DMS79 (cell line): Measurements from ENCODE around the gene LRRTM2.

Experiments
- DNase-seq: peaks from one replicate; lab custom pipeline; 2025; lab: John Stamatoyannopoulos, UW

Gene LRRTM2

DNA sequence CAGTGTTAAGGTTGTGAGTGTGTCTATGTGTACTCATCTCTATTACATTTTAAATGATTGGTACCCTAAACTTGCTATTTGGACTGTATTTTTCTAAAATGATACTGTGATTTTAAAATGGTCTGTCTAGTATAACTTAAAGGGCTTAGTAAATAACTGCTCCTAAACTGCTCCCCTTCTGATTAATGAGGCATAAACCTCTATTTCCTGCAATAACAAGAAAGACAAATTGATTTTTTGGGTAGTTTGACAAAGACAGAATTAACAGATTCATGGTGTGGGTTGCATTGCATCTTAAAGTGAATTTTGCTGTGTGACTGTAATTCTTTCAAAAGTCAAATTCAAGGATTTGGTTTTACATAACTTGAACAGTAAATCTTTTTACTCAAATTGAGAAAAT lies 8.1 kb upstream of the LRRTM2 start:
- no peak for DNase-seq

DNA sequence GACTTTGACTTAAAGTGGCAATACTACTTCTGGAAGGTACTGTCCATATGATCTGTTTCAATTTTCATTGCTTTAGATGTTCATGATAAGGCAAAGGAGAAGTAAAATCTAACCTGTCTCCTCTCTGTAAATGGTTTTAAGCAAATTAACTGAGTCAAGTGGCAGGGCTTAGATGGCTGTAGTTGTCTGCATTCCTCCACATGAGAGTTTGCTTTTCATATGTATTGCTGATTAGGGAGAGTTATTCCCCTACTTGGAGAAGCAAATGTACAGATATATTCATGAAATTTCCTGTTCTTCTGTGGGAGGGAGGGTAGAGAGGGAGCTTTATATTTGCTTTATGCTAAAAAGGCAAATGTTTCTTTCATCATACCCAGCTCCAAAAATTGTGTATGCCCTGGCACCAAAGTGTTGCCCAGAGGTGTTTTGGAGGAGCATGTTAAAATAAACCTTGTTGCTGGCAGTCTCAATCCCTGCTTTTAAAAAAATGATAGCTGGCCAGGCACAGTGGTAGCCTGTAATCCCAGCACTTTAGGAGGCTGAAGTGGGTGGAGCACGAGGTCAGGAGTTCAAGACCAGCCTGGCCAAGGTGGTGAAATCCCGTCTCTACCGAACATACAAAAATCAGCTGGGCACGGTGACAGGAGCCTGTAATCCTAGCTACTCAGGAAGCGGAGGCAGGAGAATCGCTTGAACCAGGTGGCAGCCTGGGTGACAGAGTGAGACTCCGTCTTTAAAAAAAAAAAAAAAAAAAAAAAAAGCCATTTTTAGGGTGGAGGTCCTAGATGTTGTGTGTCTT lies 3.5 kb upstream of the LRRTM2 start:
- DNase-seq, result no peak

DNA sequence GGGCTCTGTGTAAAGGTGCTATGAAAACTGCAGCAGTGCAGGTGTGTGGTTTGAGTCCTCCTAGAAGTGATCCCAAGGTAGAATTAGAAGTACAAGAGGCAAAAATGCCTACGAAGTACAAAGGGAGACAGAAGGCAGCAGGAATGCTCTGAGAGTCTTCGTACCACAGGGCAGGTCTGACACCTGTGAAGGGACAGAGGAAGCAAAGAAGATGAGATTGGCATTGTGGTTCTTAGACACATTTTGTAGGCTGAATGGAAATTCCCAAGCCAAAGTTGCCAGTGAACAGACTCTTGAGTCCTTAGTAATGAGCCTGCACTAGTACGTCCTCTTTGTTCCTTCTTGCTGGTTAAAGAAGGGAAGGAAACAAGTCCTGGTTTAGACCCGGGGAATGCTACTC lies 1.7 kb upstream of the LRRTM2 start:
- no peak for DNase-seq

DNA sequence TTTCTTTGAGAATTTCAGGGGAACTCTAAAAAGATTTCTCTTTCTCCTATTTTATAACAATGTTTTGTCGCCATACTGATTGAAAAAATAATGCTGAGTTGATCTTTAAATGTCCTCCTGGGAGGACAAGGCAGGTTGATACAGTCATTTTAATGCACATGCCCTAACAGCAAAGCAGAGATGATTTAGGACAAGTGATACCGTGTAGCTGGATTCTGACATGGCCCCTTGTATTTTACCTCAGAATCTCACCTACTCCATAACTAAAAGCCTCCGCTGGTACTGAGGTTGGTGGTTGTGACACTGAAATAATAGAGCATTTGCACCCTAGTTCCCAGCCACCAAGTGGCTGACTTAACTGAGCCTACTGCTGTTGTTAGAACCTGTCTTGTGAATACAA lies 811 bp upstream of the LRRTM2 start:
- no peak for DNase-seq

DNA sequence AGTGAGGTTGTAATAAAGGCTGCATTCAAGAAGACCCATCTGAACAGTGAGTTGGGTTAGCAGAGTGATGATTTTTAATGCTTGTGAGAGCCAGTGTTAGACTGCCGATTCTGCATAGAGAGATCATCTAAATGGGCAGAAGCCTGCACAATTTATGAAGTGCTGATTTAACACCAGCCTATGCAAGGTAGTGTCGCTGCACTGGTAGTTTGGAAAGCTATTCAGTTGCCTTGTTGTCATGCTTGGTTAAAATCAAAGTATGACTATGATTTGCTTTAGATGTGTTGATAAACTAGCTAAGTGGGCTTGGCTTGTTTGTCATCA lies 379 bp upstream of the LRRTM2 start:
- DNase-seq, result peak; percentile 17

DNA sequence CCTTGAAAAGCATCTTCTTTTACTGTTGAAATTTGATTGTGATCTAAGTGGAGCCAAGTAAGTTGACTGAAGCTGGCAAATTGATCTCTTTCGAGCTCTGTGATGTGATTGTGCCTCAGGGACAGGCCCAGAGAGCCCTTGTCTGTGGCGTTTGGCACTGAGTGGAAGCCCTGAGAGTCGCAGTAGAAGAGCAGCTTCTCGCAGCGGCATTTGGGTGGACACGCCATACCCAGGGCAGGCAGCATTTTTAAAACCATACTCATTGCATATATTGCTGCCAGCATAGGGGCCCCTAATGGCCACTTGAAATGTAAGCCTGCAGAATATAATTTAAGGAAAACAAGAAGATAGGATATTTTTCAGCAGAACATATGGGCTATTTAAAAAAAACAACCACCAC lies 894 bp downstream of the LRRTM2 start:
- no peak for DNase-seq

DNA sequence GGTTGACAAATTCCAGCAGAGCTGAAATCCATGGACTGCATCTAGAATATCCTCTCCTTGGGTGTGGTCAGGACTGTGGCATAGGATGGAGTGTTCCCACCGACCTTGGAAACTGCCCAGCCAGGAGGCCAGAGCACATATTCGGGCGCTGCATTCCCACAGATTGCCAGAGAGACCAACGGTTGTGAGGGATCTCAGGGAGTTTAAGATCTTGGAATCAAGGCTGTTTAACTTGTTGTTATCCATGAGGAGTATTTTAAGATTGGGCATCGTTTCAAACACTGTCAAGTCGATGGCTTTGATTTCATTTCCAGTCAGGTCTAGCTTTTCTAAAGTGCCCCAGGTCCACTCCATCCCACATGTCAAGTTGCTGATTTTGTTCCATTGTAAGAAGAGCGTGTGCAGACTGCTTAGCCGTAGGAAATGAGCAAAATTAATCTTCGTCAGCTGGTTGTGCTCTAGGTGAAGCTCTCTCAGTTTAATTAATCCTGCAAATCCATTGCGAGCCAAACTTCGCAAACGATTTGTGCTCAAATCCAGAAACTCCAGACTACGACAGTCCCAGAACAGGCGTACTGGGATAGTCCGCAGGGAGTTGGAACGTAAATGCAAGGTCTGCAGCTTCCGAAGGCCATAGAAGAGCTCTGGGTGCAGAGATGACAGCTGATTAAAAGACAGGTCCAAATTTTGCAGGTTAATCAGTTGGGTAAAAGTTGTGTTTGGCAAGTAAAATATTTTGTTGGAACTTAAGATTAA lies 1.5 kb downstream of the LRRTM2 start:
- DNase-seq, result no peak

DNA sequence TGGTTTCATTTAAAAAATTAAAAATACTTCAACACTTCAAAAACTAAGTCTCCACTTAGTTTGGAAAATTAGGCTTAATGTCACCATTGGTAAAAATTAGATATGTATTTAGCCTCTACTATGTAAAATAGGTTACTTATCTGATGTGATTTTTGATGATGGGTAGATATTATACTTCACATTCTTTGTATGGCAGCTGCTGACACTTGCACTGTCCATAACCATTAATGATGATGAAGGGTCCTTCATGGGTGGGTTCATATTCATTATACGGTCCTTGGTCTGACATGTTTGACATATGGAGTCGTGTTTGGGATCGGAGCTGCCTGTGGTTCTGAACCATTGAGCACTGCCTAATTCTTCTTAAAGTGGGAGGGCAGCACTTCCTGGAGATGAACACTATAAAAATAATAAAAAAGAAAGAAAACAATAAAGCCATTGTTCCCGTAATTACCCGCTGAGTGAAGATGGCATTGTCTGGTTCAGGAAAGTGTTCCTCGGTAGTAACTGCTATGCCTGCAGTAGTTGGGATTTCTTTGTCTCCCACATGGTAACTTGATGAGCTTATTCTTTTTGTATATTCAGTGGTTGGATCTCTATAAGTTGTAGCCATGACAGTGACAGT lies 2.2 kb downstream of the LRRTM2 start:
- DNase-seq, result no peak

DNA sequence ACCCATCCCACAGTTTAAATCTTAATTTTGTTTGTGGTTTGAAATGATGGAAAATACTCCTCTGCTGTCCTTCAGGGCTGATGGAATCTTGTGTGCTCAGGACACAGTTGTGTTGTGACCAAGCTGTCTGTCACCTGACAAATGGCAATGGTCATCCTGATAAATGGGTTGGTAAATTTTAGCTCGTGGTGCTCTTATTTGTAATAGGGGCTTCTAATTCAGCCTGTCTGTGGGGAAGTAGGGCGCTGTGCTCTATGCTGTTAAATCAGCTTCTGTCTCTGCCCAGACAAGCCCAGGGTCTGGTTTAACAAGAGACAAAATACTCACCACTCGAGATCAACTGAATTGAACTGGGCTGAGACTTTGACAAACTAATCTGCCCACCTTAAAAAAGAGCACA lies 4.5 kb downstream of the LRRTM2 start:
- no peak for DNase-seq

DNA sequence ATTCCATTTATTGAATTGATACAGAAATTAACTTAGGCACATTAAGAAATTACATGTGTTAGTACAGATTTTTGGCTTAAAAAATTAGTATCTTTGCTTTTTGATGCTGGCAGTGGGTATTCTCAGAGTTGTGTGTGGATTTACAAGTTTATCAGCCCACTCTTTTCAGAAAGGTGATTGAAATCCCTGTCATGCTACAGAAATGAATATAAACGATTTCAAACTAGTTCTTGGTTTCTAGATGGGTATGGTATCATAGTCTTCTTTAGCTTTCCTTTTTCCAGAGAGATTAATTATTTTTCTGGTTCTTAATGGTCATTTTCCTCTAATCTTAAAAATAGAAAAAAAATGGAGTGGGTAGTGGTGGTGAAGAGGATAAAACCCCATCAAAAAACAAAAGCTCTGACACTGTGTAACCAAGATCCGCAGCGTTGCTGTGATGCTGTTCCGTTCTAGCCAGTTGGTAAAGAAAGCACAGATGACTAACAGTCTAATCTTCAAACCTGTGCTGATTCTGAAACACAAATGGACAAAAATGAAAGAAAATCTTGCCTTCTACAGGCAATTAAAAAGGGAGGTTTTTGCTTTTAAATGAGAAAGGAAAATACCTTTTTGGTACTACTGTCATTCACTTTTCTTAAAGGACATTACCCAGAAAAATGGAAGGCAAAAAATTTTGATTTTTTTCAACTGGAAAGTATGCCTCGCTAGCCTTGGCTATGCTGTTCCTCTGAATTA lies 5.2 kb downstream of the LRRTM2 start:
- DNase-seq, result no peak

DNA sequence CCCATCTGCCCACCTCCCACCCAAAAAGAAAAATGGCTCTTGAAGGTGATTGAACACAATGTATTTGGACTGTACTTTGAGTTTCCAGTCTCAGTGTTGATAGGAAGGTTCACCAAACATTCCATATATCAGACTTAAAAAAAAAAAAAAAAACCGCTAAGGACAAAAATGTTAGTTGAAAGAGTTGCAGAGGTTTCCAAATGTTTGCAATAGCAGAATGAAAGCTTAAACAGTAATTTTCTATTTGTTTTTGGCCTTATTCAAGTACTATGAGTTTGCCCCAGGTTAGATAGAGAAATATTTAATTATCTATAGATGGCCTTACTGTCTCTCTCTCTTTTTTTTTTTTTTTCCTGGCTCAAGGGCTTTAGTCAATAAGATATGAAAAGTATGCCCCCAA lies 6.1 kb downstream of the LRRTM2 start:
- DNase-seq, result no peak

DNA sequence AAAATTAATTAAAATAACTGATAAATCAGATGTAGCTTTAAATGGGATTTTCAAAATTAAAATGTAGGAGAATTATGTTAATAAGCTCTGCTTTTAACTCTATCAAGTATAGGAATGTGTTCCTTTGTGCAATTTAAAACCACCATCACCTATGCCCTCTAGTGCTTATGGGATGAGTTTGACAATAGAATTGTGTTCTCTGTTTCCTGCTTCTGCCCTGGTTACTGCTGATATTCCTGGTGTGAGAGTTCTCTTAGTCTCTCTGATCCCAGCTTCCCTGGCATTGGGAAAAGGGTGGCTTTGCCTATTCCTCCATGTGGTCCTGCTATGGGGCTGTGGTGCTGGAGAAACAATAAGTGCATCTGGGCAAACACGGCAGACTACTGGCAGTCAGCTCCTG lies 8.1 kb downstream of the LRRTM2 start:
- no peak for DNase-seq

DNA sequence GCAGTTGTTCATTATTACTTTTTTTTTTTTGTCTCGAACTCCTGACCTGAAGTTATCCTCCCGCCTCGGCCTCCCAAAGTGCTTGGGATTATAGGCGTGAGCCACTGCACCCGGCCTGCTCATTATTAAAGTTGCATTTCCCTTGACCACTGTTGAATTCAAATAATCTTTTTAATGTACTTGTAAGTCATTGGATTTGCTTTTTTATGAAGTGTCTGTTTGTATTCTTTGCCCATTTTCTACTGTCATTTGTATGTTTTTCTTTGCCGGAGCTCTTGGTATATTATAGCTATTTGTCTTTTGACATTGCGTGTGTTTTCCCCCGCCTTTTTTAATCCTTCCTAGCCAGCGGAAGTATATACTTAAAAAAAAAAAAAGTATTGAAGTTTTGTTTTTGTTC lies 22.0 kb downstream of the LRRTM2 start:
- DNase-seq, result no peak

DNA sequence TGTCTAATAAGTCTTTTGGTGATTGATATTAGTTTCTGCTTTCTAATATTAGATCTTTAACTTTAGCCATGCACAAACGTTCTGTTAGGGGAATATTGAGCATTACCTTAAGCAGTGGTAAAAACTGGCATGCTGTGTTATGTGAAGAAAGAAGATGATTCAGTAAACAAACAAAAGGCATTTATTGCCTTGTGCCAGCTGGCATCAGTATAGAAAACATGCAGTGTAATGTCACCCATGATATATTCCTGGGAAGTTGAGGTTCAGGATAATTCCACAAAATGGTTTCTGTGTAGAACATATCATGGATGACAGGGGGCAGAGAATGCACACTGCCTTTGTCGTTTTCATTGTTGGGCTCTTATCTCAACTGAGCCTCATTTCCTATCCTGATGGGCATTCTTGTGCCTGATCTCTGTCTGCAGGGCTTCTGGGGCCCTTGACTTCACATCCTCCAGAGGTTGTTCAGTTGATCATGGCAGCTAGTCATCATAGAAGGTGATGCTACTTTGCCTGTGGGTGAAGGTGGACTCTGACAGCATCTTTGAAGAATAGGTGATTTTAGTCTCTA lies 24.2 kb downstream of the LRRTM2 start:
- DNase-seq, result no peak

DNA sequence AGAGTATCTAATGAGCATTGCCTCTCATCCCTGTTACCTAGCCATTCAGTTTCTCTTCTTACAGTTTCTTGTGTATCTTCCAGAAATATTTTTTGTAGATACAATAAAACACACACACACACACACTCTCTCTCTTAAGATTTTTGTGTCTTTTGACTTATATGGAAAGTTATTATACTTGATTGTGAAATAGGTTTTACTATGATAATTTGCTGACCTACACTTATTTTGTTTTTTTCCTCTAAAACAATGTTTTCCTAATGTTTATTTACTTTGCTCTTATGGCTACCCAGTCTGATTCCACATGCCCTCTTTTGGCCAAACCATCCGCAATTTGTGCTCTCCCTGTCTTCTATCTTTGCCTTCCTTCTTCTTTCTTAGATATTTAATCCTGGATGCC lies 25.3 kb downstream of the LRRTM2 start:
- no peak for DNase-seq

DNA sequence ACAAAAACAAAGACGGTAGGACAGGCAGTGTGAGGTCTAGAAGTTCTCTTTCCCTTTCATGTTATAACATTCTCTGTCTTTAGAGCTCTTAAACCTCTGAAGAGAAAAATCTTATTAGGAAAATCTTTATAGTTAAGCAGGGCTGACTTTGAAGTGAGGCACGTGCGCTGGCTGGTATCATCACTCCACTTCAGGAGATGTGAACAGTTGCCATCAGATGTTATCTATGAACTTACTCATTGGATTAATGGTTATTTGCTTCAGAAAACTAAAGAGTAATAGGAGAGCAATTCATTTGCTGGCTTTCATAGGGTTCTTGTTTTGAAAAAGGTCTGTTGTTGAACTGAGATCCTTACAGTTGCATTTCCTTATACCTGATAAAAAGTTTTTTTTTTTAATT lies 25.7 kb downstream of the LRRTM2 start:
- no peak for DNase-seq

DNA sequence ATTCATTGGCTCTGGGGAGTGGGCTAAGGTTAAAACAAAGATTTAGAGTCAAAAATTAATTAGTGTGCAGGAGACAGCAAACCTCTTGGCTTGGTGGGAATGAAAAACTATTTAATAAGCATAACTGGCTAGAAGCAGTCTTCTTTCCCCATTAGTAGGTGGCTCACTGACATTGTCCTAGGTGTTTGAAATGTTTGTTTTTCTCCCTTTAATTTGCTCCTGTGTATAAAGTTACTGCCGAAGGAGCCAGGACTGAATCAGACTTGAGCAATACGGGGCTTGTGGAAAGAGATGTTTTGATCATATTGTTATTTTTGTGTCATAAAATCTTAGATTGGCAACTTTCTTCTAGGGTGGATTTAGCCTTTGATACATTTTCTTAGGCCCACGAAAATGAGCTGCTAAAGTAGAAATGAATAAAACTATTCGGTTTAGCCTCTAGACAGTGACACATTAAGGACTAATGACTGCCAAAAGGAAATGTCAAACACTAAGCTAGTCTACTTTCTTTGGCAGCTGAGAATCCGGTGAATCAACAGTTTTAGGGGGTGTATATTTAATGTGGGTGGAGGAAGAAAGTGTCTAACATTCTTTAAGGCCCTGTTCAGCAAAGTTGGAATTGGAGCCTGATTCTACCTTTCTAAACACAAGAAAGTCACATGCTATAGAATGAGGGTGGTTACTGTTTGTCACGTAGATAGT lies 30.2 kb downstream of the LRRTM2 start:
- no peak for DNase-seq

DNA sequence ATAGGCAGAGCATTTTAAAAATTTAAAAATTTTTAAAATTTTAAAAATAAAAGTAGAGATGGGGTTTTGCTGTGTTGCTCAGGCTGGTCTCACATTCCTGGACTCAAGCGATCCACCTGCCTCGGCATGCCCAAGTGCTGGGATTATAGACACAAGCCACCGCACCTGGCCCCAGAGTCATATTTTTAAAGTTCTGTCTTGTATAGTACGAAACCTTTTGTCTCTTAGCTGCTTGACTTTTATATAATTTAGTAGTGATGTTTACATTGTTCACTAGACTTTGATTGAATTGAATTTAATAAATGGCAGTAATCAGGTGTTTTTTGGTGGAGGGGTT lies 31.0 kb downstream of the LRRTM2 start:
- DNase-seq, result no peak

DNA sequence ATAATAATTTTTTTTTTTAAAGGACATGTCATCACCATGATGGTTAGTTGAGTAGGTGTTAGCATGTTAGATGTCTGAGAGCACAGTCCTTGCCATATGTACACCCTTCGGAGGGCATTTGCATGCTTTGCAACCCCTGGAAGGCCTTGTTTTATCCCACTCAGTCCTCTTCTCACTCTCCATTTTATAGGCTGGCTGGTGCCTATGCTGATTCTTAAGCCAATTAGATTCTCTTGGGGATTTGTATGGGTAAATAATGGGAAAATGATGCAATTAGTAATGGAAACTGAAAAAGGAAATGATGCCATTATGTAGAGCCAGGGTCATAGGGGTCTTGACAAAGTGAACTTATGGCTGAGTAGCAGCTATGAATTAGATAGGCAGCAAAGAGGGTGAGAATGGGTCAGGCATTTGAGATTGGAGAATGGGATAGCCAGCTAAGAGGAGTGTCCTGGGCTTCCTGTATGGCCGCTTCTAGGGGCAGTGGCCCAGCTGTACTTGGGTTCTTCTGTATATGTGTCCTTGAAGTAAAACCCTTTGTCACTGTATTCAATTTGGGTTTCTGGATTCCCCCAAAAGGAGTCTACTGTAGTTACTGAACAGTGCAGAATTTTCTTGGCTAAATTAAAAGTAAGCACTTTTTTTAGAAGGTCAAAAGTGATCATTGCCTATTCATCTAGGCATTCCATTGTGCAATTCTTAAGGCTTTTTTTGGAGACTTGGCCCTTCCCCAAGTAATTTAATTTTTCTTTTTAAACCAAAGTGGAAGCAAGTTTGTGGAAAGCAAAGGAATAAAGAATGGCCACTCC lies 31.6 kb downstream of the LRRTM2 start:
- DNase-seq, result no peak

DNA sequence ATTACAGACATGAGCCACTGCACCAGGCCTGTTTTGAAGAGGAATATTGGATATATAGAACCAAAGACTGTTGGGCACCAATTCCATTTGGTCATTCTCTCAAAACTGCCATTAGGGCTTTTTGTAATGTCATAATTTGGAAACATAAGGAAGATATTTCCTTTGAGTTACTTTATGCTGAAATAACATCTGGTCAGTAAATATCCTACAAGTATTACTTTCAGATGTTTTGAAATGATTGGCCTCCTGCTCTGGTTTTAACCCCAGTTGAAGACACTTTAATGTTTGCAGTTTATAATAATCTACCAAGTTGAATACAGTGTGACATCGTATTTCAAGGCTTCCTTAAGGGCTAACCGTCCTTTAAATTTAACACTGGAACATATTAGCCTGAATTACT lies 33.6 kb downstream of the LRRTM2 start:
- DNase-seq, result no peak

DNA sequence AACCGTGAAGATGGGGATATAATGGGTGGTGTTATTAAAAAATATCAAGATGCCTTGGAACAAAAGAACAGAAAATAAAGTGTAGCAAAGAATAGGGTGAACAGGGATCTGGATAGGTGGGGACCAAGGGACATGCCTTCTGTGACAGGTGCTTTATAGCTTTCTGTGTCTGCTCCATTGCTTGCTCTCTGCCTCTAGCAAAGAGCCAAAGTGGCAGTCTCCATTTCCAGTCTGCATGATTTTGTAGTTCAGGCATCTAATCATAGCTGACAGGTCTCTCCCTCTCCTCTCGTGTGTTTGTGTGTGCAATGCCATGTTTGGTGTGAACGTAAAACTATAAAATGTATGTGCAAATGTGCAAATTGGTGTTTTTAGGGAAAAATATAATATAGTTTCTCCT lies 35.0 kb downstream of the LRRTM2 start:
- no peak for DNase-seq
